Pons (tissue), 1 donor: Measurements from ENCODE around the gene PLEKHM3.
A peak's percentile ranks its signal among the peaks of the same experiment; 100 is the strongest.
"Not testable (repeated sequence)": the region's sequence is repeated elsewhere in the genome, so short reads cannot be mapped to it uniquely, and the experiment has no call there.

ENCODE experiments used
- DNase-seq: peaks from one replicate; pipeline ENCODE4 v3.0.0-alpha.2; 2016; ENCODE audit warnings: low spot score

Gene PLEKHM3

GRCh38 chr2:207949245-207949644 is 76.1 kb downstream of the PLEKHM3 start:
- not testable (repeated sequence) for DNase-seq

GRCh38 chr2:207944979-207945600 is 80.2 kb downstream of the PLEKHM3 start:
- no peak for DNase-seq

- DNase-seq, result no peak
These were observed 81.0 kb downstream of the PLEKHM3 start for GRCh38 chr2:207944334-207944733.

- no peak for DNase-seq
These were observed 85.8 kb downstream of the PLEKHM3 start for GRCh38 chr2:207939342-207940108.

- no peak for DNase-seq
These were observed 86.4 kb downstream of the PLEKHM3 start for GRCh38 chr2:207938886-207939285.

- no peak for DNase-seq
These were observed 86.9 kb downstream of the PLEKHM3 start for GRCh38 chr2:207938415-207938814.

- DNase-seq, result no peak
These were observed 87.5 kb downstream of the PLEKHM3 start for GRCh38 chr2:207937823-207938222.

- no peak for DNase-seq
These were observed 88.1 kb downstream of the PLEKHM3 start for GRCh38 chr2:207937253-207937652.

GRCh38 chr2:207936380-207936779 is 88.9 kb downstream of the PLEKHM3 start:
- no peak for DNase-seq

GRCh38 chr2:207935991-207936370 is 89.3 kb downstream of the PLEKHM3 start:
- DNase-seq, result no peak

- no peak for DNase-seq
These were observed 90.0 kb downstream of the PLEKHM3 start for GRCh38 chr2:207935121-207935990.

- DNase-seq, result no peak
These were observed 90.6 kb downstream of the PLEKHM3 start for GRCh38 chr2:207934720-207935119.

GRCh38 chr2:207933396-207934065 is 91.8 kb downstream of the PLEKHM3 start:
- peak; percentile 23 for DNase-seq

GRCh38 chr2:207932106-207932505 is 93.2 kb downstream of the PLEKHM3 start:
- no peak for DNase-seq

GRCh38 chr2:207930747-207931146 is 94.6 kb downstream of the PLEKHM3 start:
- no peak for DNase-seq

- DNase-seq, result no peak
These were observed 95.4 kb downstream of the PLEKHM3 start for GRCh38 chr2:207929923-207930322.

GRCh38 chr2:207928079-207928478 is 97.2 kb downstream of the PLEKHM3 start:
- DNase-seq, result peak; percentile 77

GRCh38 chr2:207926989-207927300 is 98.4 kb downstream of the PLEKHM3 start:
- no peak for DNase-seq

GRCh38 chr2:207926133-207926988 is 99.0 kb downstream of the PLEKHM3 start:
- peak; percentile 47 for DNase-seq

- DNase-seq, result no peak
These were observed 99.7 kb downstream of the PLEKHM3 start for GRCh38 chr2:207925601-207926000.

- no peak for DNase-seq
These were observed 103.7 kb downstream of the PLEKHM3 start for GRCh38 chr2:207921606-207922005.
